SHP77 (cell line): ENCODE measurements around the gene MTUS2.
"Not testable (repeated sequence)": the region's sequence is repeated elsewhere in the genome, so short reads cannot be mapped to it uniquely, and the experiment has no call there.

Experiments
- DNase-seq, 2 experiments: peaks; one replicate each; lab custom pipeline; 2025; lab: John Stamatoyannopoulos, UW

Gene MTUS2

GRCh38 chr13:28958018-28958417, 137.9 kb downstream of the MTUS2 start:
- no peak for DNase-seq

GRCh38 chr13:28958441-28958840, 138.3 kb downstream of the MTUS2 start:
- DNase-seq, result no peak

- no peak for DNase-seq
Observed at GRCh38 chr13:28964052-28964451, 143.9 kb downstream of the MTUS2 start.

- DNase-seq, result no peak
Observed at GRCh38 chr13:28964803-28965202, 144.7 kb downstream of the MTUS2 start.

GRCh38 chr13:28967029-28967915, 147.1 kb downstream of the MTUS2 start:
- no peak for DNase-seq

GRCh38 chr13:28976195-28976594, 156.1 kb downstream of the MTUS2 start:
- no peak for DNase-seq

GRCh38 chr13:28976636-28977035, 156.5 kb downstream of the MTUS2 start:
- DNase-seq, result no peak

GRCh38 chr13:28978574-28978973, 158.4 kb downstream of the MTUS2 start:
- DNase-seq, result no peak

- DNase-seq, result no peak
Observed at GRCh38 chr13:28981530-28981929, 161.4 kb downstream of the MTUS2 start.

- DNase-seq, result peak; percentile 1 to 9
Observed at GRCh38 chr13:28983641-28984040, 163.5 kb downstream of the MTUS2 start.

GRCh38 chr13:28984326-28984725, 164.2 kb downstream of the MTUS2 start:
- no peak for DNase-seq

GRCh38 chr13:28984825-28985224, 164.7 kb downstream of the MTUS2 start:
- no peak for DNase-seq

- not testable (repeated sequence) for DNase-seq
Observed at GRCh38 chr13:28990378-28990777, 170.2 kb downstream of the MTUS2 start.

- no peak for DNase-seq
Observed at GRCh38 chr13:28991764-28992163, 171.6 kb downstream of the MTUS2 start.

GRCh38 chr13:29000826-29001225, 180.7 kb downstream of the MTUS2 start:
- DNase-seq, result no peak

GRCh38 chr13:29005035-29005762, 185.1 kb downstream of the MTUS2 start:
- no peak for DNase-seq

- no peak for DNase-seq
Observed at GRCh38 chr13:29005763-29006120, 185.6 kb downstream of the MTUS2 start.

- DNase-seq, result no peak
Observed at GRCh38 chr13:29006359-29006850, 186.3 kb downstream of the MTUS2 start.

GRCh38 chr13:29008296-29008695, 188.2 kb downstream of the MTUS2 start:
- DNase-seq, result no peak

GRCh38 chr13:29020314-29020713, 200.2 kb downstream of the MTUS2 start:
- no peak for DNase-seq

- DNase-seq, result no peak
Observed at GRCh38 chr13:29021311-29021710, 201.2 kb downstream of the MTUS2 start.

GRCh38 chr13:29021717-29022116, 201.6 kb downstream of the MTUS2 start:
- no peak for DNase-seq

- DNase-seq, result no peak
Observed at GRCh38 chr13:29022410-29022809, 202.3 kb downstream of the MTUS2 start.
